HepG2 (cell line): Measurements from ENCODE around the gene ORM1. TPM values are rescaled to one million over a fixed set of nuclear protein-coding genes. Genes with fewer than 3 reads are reported as not detected.
A peak's percentile ranks its signal among the peaks of the same experiment; 100 is the strongest.

Source experiments
- AKAP8 ChIP-seq: sonication (generic); formaldehyde crosslinking; IDR thresholded peaks from 2 replicates; pipeline ENCODE4 v1.5.1; 2020; ENCODE audit warnings: mild to moderate bottlenecking, missing genetic modification reagents
- CBFB ChIP-seq: sonication (generic); formaldehyde crosslinking; IDR thresholded peaks from 2 replicates; pipeline ENCODE4 v1.4.0; 2020; ENCODE audit warnings: missing genetic modification reagents
- IKZF5 ChIP-seq: IDR thresholded peaks from 2 replicates; pipeline ENCODE4 v1.6.1; 2018; ENCODE audit warnings: missing genetic modification reagents, mild to moderate bottlenecking, missing compliant biosample characterization
- KDM5A ChIP-seq: fragments of 200-600 bp; sonication (generic); IDR thresholded peaks from 2 replicates; pipeline ENCODE4 v1.7.0; 2018; ENCODE audit warnings: antibody characterized with exemption, mild to moderate bottlenecking, low read length, borderline replicate concordance
- MXD3 ChIP-seq: IDR thresholded peaks from 2 replicates; pipeline ENCODE4 v1.6.1; 2016; ENCODE audit warnings: mild to moderate bottlenecking, missing biosample characterization, missing genetic modification reagents
- PBX2 ChIP-seq: IDR thresholded peaks from 2 replicates; pipeline ENCODE4 v1.6.1; 2016; ENCODE audit warnings: control low read depth
- PCBP2 ChIP-seq: fragments of 200-400 bp; formaldehyde crosslinking; optimal IDR thresholded peaks from 2 replicates; pipeline ENCODE3; 2018; ENCODE audit warnings: low read length, low read depth; ENCODE audit not compliant: poor library complexity, severe bottlenecking
- POLR2G ChIP-seq: fragments of 200-400 bp; formaldehyde crosslinking; IDR thresholded peaks from 2 replicates; pipeline ENCODE4 v1.6.1; 2018; ENCODE audit warnings: mild to moderate bottlenecking, low read depth, low read length, moderate library complexity
- RBM22 ChIP-seq: fragments of 200-400 bp; formaldehyde crosslinking; optimal IDR thresholded peaks from 2 replicates; pipeline ENCODE3; 2017; ENCODE audit warnings: mild to moderate bottlenecking, low read length, moderate library complexity
- SIX4 ChIP-seq: sonication (generic); formaldehyde crosslinking; IDR thresholded peaks from 2 replicates; pipeline ENCODE4 v1.4.0; 2020; ENCODE audit warnings: missing genetic modification reagents
- ZFP36L2 ChIP-seq: sonication (generic); formaldehyde crosslinking; IDR thresholded peaks from 2 replicates; pipeline ENCODE4 v1.4.0; 2020; ENCODE audit warnings: missing genetic modification reagents
- ZMYM3 ChIP-seq: sonication (generic); formaldehyde crosslinking; IDR thresholded peaks from 2 replicates; pipeline ENCODE4 v1.5.1; 2020; ENCODE audit warnings: mild to moderate bottlenecking, missing genetic modification reagents
- ZNF563 ChIP-seq: sonication (generic); formaldehyde crosslinking; IDR thresholded peaks from 2 replicates; pipeline ENCODE4 v1.8.0; 2022; ENCODE audit warnings: mild to moderate bottlenecking, moderate library complexity, missing genetic modification reagents
- ZNF639 ChIP-seq: conservative IDR thresholded peaks from 2 replicates; pipeline ENCODE4 v1.6.1; 2018; ENCODE audit warnings: missing genetic modification reagents
- ZZZ3 ChIP-seq: sonication (generic); formaldehyde crosslinking; IDR thresholded peaks from 2 replicates; pipeline ENCODE4 v1.4.0; 2020; ENCODE audit warnings: missing genetic modification reagents, mild to moderate bottlenecking, borderline replicate concordance
- polyA plus RNA-seq, 8 experiments: library from polyadenylated mRNA; depleted of rRNA in 3 of 8; stranded (reverse) in 7 of 8; unstranded in 1 of 8; fragments of >200 nt; fragmentation: Illumina TruSeq in 4 of 8; extraction: Trizol in 4 of 8; gene quantifications; 2 replicates each; pipeline versions ENCODE4 v1.2.1 to v1.2.3, GENCODE V29; 2011 to 2016; ENCODE audit warnings: low read depth in 4 of 8, missing spikeins in 1 of 8, mixed read lengths in 1 of 8; ENCODE audit not compliant: insufficient read depth in 1 of 8
- total RNA-seq, 5 experiments: library from RNA; depleted of rRNA; stranded (reverse); fragments of >200 nt; fragmentation: Illumina TruSeq; extraction: Trizol; gene quantifications; 2 replicates each; pipeline ENCODE4 v1.2.3, GENCODE V29; 2016; ENCODE audit warnings: low read depth in 1 of 5
- TF ChIP-seq, protein P1 (sequence below): IDR thresholded peaks from 2 replicates; pipeline ENCODE4 v1.6.1; 2016
- TF ChIP-seq, protein P2 (sequence below), 2 experiments: sonication (generic) in 1 of 2; formaldehyde crosslinking in 1 of 2; IDR thresholded peaks; 2 replicates each; pipeline versions ENCODE4 v1.5.1 to v1.6.1; 2011 to 2020; ENCODE audit warnings: borderline replicate concordance in 1 of 2, low read depth in 1 of 2, low read length in 1 of 2, mild to moderate bottlenecking in 1 of 2, missing genetic modification reagents in 1 of 2, moderate library complexity in 1 of 2
- TF ChIP-seq, protein P3 (sequence below): sonication (generic); formaldehyde crosslinking; IDR thresholded peaks from 2 replicates; pipeline ENCODE4 v1.5.0; 2020; ENCODE audit warnings: mild to moderate bottlenecking, missing genetic modification reagents

The ORM1 gene
- total and polyA plus RNA-seq, 2 of the 13 experiments (the other 11 are each of a cell fraction or from before 2014, with no cell fraction given), result 699 to 1,180 TPM

DNA sequence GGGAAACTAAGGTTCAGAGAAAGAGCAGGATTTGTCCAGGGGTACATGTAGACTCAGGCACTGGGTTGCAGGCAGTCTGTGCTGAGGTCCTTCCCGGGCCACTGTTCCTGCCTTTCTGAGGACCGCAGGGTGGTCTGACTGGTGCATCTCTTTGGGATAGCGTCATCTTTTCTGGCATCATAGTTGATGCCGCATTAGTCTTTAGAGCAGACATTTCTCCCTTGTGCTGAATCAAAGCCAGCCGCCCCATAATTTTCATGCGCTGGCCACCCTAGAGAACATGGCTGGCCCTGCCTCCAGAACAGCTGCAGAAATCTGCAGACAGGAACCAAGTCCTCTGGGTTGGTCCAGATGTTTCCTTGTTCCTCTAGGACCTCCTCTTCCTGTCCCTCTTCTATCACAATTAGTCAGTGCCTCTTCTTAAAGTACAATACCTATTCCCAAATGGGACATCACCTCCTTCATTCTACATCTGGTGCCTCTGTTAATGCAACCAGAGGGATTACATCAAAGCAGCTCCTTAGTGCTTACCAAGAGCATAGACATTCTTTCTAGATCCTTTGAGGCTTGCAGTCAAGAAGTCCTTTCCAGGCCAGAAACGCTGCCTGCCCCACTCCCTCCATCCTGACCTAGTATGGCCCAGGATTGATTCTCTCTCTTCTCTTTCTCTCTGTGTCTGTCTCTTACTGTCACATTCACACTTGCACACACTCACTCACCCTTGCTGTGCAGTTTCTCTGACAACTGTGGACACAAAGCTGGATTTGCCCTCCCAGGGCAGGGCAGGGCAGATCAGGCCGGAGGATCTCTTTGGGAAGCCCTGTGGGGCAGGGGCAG, 42.0 kb upstream of the ORM1 start (continued):
- TF ChIP-seq PBX2 (CRISPR knock-in tag) (no peak), ZNF563 (CRISPR knock-in tag) (no peak), AKAP8 (CRISPR knock-in tag) (no peak), PCBP2 (no peak), KDM5A (no peak), SIX4 (CRISPR knock-in tag) (no peak), IKZF5 (CRISPR knock-in tag) (no peak), POLR2G (peak; percentile 20), ZMYM3 (peak; percentile 21; the same call in 1 of the 2 replicates), CBFB (CRISPR knock-in tag) (no peak), MXD3 (CRISPR knock-in tag) (no peak), RBM22 (peak; percentile 83), ZZZ3 (CRISPR knock-in tag) (no peak), ZFP36L2 (CRISPR knock-in tag) (no peak), ZNF639 (CRISPR knock-in tag) (no peak)
- TF ChIP-seq, protein P1, sequence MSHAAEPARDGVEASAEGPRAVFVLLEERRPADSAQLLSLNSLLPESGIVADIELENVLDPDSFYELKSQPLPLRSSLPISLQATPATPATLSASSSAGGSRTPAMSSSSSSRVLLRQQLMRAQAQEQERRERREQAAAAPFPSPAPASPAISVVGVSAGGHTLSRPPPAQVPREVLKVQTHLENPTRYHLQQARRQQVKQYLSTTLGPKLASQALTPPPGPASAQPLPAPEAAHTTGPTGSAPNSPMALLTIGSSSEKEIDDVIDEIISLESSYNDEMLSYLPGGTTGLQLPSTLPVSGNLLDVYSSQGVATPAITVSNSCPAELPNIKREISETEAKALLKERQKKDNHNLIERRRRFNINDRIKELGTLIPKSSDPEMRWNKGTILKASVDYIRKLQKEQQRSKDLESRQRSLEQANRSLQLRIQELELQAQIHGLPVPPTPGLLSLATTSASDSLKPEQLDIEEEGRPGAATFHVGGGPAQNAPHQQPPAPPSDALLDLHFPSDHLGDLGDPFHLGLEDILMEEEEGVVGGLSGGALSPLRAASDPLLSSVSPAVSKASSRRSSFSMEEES (CRISPR knock-in tag), result no peak
- TF ChIP-seq, protein P2, sequence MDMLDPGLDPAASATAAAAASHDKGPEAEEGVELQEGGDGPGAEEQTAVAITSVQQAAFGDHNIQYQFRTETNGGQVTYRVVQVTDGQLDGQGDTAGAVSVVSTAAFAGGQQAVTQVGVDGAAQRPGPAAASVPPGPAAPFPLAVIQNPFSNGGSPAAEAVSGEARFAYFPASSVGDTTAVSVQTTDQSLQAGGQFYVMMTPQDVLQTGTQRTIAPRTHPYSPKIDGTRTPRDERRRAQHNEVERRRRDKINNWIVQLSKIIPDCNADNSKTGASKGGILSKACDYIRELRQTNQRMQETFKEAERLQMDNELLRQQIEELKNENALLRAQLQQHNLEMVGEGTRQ (IDR thresholded peaks at IDR 0.05; ENCODE audit: low read depth, low read length), result no peak
- TF ChIP-seq, protein P2 (CRISPR knock-in tag; IDR thresholded peaks at IDR 0.05; ENCODE audit: borderline replicate concordance), result no peak
- TF ChIP-seq, protein P3, sequence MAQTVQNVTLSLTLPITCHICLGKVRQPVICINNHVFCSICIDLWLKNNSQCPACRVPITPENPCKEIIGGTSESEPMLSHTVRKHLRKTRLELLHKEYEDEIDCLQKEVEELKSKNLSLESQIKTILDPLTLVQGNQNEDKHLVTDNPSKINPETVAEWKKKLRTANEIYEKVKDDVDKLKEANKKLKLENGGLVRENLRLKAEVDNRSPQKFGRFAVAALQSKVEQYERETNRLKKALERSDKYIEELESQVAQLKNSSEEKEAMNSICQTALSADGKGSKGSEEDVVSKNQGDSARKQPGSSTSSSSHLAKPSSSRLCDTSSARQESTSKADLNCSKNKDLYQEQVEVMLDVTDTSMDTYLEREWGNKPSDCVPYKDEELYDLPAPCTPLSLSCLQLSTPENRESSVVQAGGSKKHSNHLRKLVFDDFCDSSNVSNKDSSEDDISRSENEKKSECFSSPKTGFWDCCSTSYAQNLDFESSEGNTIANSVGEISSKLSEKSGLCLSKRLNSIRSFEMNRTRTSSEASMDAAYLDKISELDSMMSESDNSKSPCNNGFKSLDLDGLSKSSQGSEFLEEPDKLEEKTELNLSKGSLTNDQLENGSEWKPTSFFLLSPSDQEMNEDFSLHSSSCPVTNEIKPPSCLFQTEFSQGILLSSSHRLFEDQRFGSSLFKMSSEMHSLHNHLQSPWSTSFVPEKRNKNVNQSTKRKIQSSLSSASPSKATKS (CRISPR knock-in tag), result no peak
- TF ChIP-seq, all 625 proteins: peak for 3
